GM19438 (cell line): ENCODE results near the gene CKM.
A peak's percentile ranks its signal among the peaks of the same experiment; 100 is the strongest.

Source experiments
- ATAC-seq: cut with Tn5 transposase; IDR thresholded peaks from one replicate; pipeline ENCODE4 v1.9.1; 2021; ENCODE audit warnings: low read depth; ENCODE audit not compliant: unreplicated experiment

The CKM gene

GRCh38 chr19:45322744-45323281, at the start of gene CKM:
Gene CKM, minus strand, starts transcription at chr19:45322875. Its CDS starts 3,162 bp downstream, at chr19:45319713.
- ATAC-seq, result no peak

DNA sequence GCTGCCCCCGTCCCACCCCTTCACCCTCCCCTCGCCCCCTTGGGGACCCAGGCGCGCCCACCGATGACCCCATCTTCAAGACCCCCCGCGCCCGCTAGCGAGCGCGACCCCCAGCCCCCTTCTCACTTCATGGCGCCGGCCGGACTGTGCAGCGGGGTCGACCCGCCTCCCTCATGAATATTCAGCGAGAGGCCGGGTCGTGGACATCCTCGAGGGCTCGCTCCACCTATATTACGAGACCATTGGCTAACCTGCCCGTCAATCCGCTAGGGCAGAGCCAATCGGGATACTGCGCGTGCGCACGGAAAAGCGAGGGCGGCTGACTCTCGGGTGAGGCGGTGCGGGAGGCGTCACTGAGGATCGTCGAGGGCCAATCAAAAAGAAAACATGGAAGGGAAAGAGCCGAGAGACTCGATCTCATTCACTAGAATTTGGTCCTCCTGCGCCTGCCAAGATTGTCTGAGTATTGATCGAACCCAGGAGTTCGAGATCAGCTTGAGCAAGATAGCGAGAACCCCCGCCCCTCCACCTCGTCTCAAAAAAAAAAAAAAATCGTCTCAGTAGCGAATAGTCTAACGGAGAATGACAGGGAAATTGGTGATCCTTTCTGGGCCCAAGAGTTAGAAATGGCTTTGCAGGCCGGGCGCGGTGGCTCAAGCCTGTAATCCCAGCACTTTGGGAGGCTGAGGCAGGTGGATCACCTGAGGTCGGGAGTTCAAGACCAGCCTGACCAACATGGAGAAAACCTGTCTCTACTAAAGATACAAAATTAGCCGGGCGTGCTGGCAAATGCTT, 47.9 kb upstream of the CKM start, which contains the start of gene ERCC2:
TSS of gene ERCC2 (minus strand) at position 164 of the 795 bp plus-strand sequence. CDS start at position 131, 33 bp downstream.
- peak; percentile 98 for ATAC-seq

DNA sequence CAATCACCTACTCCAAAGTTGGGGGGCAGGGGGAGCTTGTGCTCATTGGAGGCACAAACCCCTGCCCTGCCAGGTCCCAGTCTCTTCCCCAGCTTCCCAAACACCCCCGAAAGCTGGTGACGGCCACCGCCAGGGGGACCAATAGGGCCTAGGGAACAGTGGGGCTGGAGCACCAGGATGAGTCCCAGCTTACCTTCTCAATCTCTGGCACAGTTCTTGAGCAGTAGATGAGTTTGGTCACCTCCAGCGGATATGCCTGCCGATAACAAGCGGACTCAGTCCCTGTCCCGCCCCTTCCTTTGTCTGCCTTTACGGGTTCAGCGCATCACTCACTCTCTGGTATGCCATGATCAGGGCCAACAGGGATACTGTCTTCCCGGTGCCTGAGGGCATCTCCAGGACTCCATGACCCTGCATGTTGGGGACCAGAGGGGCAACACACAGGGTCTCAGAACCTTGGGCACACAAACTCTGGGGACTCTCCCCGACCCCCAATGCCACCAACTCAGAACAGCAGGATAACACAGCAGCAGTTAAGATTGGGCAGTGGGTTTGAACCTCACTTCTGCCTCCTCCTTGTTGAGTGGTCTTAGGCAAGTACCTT, 46.2 kb upstream of the CKM start:
- no peak for ATAC-seq

DNA sequence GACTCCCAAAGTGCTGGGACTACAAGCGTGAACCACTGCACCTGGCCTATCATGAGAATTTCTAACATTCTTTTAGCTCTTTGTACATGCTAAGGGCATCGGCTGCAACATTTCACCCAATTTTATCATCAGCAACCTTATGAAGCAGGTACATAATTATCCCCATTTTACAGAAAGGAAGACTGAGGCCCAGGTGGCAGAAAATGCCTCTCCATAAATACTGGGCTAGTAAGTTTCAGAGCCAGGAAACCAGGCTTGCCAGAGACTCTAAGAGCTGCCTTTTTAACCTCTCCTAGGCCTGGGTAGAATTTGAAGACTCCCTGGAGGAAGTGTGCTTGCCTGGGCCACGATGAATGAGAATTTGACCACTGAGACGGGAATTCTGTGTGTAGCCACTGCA, 45.5 kb upstream of the CKM start:
- ATAC-seq, result no peak

- no peak for ATAC-seq
Observed at GRCh38 chr19:45364696-45365095, 42.0 kb upstream of the CKM start.

DNA sequence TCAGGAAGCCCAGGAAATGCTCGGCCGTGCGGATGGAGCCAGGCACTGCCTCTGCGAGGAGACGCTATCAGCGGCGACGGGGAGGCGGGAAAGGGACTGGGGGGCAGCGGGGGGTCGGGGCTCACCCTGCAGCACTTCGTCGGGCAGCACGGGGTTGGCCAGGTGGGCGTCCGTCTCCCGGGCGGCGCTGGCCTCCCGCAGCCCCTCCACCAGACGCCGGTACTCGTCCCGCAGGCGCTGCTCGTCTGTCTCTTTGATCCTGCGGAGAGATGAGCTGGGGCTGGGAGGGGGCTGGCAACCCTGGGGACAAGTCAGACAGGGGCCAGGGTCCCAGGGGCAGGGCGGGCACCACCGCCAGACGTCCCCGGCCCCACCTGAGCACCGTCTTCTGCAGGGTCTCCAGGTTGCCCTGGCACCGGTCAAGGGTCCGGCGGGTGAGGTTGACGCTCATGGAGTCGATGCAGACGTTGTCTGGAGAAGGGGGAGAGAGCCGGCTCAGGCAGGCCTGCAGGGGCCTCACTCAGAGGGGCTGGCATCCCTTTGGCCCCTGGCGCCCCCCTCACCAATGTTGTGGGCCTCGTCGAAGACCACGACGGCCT, 41.3 kb upstream of the CKM start:
- ATAC-seq, result no peak

- no peak for ATAC-seq
Observed at GRCh38 chr19:45362291-45362690, 39.6 kb upstream of the CKM start.

GRCh38 chr19:45361608-45362007, 38.9 kb upstream of the CKM start:
- no peak for ATAC-seq

GRCh38 chr19:45358213-45358792, 35.6 kb upstream of the CKM start:
- no peak for ATAC-seq

DNA sequence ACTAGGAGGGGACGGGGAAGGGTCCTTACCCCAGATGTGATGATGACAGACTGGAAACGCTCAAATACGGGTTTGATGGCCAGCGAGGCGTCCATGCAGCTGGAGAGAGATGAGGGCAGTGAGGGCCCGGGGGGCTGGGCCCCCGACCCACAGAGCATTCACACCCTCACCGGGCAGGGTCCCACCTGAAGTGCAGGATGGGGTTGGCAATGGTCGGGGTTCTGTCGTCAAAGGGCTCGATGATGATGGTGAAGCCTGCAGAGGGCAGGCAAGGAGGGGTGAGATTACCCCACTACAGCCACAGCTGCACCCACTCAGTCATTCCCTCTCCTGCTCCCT, 34.7 kb upstream of the CKM start:
- no peak for ATAC-seq

- no peak for ATAC-seq
Observed at GRCh38 chr19:45356760-45357444, 34.2 kb upstream of the CKM start.

DNA sequence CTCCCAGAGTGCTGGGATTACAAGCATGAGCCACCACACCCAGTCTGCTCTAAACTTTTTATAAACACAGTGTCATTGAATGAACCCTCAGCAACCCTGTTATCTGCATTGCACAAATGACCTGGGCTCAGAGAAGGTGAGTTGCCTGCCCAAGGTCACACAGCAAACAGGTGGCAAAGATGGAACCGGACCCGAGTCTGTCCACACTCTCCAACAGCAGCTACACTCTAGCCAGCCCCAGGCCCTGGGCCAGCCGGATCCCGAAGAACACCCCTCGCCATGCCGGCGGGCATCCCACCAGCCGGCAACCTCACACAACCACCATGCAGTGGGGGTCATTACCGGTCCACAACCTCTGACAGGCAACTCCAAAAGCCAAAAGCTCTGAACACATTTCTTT, 33.2 kb upstream of the CKM start:
- no peak for ATAC-seq

- ATAC-seq, result no peak
Observed at GRCh38 chr19:45355402-45355801, 32.7 kb upstream of the CKM start.

GRCh38 chr19:45354241-45354842, 31.7 kb upstream of the CKM start:
- ATAC-seq, result no peak

DNA sequence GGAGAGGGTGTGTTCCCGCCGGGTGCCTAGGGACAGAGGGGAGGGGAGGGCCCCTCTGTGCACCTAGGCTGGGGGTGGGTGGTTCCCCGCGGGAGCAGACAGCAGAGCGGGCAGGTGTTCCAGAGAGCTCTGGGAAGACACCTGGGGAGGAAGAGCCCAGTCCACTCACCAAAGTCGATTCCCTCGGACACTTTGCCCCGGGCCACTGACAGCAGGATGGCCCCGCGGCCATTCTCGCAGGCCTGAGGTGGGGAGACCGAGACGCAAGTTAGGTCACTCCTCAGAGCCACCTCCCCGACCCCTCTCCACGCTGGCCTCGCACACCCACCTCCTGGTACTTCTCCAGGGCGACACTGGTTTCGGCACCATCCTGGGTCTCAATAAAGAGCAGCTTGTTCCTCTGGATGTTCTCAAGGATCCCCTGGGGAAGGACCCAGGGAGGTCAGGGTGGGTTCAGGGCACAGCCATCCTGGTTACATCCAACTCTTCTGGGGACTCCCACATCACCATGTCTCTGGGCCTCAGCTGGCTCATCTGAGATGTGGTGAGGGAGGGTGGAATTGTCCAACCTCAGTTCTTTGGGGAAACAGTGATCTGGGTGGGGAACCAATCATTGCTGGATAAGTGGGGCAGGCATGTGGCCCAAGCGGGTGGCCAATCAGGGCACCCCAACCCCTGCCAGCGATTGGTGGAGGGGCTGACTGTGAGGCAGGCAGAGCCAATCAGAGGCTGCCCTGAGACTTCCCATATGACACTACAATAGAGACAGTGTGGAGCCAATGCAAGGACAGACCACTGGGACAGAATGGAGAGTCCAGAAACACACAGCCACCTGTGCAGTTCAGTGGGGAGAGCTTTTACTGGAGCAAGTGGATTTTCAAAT, 30.5 kb upstream of the CKM start:
- ATAC-seq, result no peak

- no peak for ATAC-seq
Observed at GRCh38 chr19:45352471-45352870, 29.8 kb upstream of the CKM start.

DNA sequence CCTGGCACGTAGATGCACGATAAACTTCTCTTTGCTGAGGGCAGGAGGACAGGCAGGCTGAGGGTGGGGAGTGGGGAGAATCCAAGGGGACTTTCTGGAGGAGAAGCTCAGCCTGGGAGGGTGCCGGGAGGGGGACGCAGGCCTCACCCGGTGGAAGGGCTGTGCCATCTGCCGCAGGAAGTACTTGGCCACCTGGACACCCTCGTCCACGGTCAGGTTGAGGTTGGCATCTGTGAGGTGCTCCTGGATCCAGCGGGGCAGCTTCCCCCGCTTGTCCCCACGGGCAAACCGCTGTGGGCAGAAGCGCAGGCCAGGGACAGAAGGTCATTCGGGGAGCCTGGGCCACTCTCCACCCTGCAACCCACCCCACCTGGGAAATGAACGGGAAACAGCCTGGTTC, 29.4 kb upstream of the CKM start:
- no peak for ATAC-seq

- ATAC-seq, result no peak
Observed at GRCh38 chr19:45351401-45351952, 28.8 kb upstream of the CKM start.

DNA sequence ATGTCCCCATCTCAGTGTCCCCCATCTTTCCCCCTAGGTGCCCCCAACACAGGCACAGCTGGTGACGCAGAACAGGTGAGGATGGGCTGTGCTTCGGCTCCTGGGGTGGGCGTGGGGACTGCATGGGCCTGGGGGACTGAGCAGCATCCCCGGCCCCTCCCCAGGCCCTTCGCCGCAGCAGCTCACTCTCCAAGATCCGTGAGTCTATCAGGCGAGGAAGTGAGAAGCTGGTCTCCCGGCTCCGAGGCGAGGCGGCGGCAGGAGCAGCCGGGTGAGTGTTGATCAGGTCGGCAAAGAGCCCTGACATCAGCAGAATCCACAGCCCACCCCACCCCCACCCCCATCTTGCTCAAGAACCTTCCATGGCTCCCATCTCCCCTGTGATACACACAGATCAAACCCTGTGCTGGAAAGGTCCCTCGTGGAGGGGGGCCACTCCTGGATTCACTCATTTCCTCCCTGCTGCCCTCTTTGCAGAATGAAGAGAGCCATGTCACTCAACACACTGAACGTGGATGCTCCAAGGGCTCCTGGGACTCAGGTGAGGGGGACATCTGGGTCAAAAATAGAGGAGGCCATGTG, 27.9 kb upstream of the CKM start:
- no peak for ATAC-seq
